H1 (cell line): ENCODE data around the gene TTC21A. TPM values are rescaled to one million over a fixed set of nuclear protein-coding genes. Genes with fewer than 3 reads are reported as not detected.

Source experiments
- BRCA1 ChIP-seq: IDR thresholded peaks from 2 replicates; pipeline ENCODE4 v1.6.1; 2012; ENCODE audit warnings: low read depth, low read length, improper control_type of control experiment
- KDM1A ChIP-seq: fragments of 200-600, 300-600 bp; sonication (generic); IDR thresholded peaks from 2 replicates; pipeline ENCODE4 v1.7.1; 2016; ENCODE audit warnings: mild to moderate bottlenecking, low read length, borderline replicate concordance
- NANOG ChIP-seq: IDR thresholded peaks from 2 replicates; pipeline ENCODE4 v1.6.1; 2011; ENCODE audit warnings: low read length, low read depth, mild to moderate bottlenecking, inconsistent platforms; ENCODE audit not compliant: insufficient read depth, poor library complexity, severe bottlenecking
- NRF1 ChIP-seq: IDR thresholded peaks from 2 replicates; pipeline ENCODE4 v1.6.1; 2011; ENCODE audit warnings: mild to moderate bottlenecking, low read depth, low read length, improper control_type of control experiment
- SIN3A ChIP-seq, 2 experiments: IDR thresholded peaks in 1 of 2; conservative IDR thresholded peaks in 1 of 2; 2 replicates each; pipeline ENCODE4 v1.6.1; 2011 to 2012; ENCODE audit warnings: low read length in 2 of 2, improper control_type of control experiment in 1 of 2, low read depth in 1 of 2, mild to moderate bottlenecking in 1 of 2
- SP2 ChIP-seq: IDR thresholded peaks from 2 replicates; pipeline ENCODE4 v1.6.1; 2012; ENCODE audit warnings: mild to moderate bottlenecking, low read length, inconsistent platforms
- TAF1 ChIP-seq: IDR thresholded peaks from 2 replicates; pipeline ENCODE4 v1.6.1; 2011; ENCODE audit warnings: mild to moderate bottlenecking, low read depth, low read length
- polyA plus RNA-seq, 7 experiments: library from polyadenylated mRNA; depleted of rRNA in 3 of 7; stranded (reverse) in 5 of 7; unstranded in 2 of 7; fragments of >200 nt in 5 of 7; fragments of 200-250 nt in 2 of 7; gene quantifications; 1 replicate in 5 of 7; 2 replicates in 1 of 7; 4 replicates in 1 of 7; pipeline versions ENCODE4 v1.2.1 to v1.2.3, GENCODE V29; 2011 to 2013; ENCODE audit warnings: missing spikeins in 2 of 7, mixed read lengths in 2 of 7
- total RNA-seq: library from RNA; stranded (reverse); fragmentation: NEBNext Ultra II Directional; extraction: Animal tissue kit (Norgen Biotek cat#: 25700); gene quantifications from 2 replicates; pipeline ENCODE4 v1.2.1, GENCODE V29; 2021
- TF ChIP-seq, protein P1 (sequence below): fragments of 300-600 bp; sonication (generic); IDR thresholded peaks from 2 replicates; pipeline ENCODE4 v1.7.1; 2012; ENCODE audit warnings: low read length, moderate library complexity, mild to moderate bottlenecking, inconsistent platforms; ENCODE audit not compliant: insufficient replicate concordance
- TF ChIP-seq, protein P2 (sequence below): IDR thresholded peaks from 2 replicates; pipeline ENCODE4 v1.6.1; 2012; ENCODE audit warnings: inconsistent platforms

The TTC21A gene
- total and polyA plus RNA-seq, 2 of the 8 experiments (the other 6 are each of a cell fraction or from before 2014, with no cell fraction given), result 2.3 to 2.8 TPM

DNA sequence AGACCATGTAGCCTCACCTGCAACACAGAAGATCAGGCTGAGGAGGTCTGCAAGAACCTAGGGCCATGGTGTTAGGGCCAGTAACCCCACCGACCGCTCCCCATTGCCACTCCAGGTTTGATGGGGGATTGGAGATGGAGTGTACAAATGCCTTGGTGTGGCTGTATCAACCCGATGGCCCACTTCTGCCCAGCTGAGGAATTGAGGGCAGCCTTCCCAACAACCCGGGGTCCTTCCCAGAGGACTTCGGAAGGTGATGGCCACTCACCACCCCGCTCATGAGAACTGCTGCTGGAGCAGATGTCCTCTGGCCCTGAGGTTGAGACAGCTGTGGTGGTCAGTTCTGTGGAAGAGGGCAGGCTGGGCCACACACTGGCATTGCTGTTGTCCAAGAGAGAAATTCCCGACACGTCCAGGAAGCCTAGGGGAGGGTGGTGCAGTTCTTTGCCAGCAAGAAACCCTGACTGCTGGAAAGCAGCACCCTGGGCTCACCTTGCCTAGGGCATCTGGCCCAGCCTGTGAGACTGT is 8.9 kb upstream of the TTC21A start (continued):
- TF ChIP-seq, protein P1, sequence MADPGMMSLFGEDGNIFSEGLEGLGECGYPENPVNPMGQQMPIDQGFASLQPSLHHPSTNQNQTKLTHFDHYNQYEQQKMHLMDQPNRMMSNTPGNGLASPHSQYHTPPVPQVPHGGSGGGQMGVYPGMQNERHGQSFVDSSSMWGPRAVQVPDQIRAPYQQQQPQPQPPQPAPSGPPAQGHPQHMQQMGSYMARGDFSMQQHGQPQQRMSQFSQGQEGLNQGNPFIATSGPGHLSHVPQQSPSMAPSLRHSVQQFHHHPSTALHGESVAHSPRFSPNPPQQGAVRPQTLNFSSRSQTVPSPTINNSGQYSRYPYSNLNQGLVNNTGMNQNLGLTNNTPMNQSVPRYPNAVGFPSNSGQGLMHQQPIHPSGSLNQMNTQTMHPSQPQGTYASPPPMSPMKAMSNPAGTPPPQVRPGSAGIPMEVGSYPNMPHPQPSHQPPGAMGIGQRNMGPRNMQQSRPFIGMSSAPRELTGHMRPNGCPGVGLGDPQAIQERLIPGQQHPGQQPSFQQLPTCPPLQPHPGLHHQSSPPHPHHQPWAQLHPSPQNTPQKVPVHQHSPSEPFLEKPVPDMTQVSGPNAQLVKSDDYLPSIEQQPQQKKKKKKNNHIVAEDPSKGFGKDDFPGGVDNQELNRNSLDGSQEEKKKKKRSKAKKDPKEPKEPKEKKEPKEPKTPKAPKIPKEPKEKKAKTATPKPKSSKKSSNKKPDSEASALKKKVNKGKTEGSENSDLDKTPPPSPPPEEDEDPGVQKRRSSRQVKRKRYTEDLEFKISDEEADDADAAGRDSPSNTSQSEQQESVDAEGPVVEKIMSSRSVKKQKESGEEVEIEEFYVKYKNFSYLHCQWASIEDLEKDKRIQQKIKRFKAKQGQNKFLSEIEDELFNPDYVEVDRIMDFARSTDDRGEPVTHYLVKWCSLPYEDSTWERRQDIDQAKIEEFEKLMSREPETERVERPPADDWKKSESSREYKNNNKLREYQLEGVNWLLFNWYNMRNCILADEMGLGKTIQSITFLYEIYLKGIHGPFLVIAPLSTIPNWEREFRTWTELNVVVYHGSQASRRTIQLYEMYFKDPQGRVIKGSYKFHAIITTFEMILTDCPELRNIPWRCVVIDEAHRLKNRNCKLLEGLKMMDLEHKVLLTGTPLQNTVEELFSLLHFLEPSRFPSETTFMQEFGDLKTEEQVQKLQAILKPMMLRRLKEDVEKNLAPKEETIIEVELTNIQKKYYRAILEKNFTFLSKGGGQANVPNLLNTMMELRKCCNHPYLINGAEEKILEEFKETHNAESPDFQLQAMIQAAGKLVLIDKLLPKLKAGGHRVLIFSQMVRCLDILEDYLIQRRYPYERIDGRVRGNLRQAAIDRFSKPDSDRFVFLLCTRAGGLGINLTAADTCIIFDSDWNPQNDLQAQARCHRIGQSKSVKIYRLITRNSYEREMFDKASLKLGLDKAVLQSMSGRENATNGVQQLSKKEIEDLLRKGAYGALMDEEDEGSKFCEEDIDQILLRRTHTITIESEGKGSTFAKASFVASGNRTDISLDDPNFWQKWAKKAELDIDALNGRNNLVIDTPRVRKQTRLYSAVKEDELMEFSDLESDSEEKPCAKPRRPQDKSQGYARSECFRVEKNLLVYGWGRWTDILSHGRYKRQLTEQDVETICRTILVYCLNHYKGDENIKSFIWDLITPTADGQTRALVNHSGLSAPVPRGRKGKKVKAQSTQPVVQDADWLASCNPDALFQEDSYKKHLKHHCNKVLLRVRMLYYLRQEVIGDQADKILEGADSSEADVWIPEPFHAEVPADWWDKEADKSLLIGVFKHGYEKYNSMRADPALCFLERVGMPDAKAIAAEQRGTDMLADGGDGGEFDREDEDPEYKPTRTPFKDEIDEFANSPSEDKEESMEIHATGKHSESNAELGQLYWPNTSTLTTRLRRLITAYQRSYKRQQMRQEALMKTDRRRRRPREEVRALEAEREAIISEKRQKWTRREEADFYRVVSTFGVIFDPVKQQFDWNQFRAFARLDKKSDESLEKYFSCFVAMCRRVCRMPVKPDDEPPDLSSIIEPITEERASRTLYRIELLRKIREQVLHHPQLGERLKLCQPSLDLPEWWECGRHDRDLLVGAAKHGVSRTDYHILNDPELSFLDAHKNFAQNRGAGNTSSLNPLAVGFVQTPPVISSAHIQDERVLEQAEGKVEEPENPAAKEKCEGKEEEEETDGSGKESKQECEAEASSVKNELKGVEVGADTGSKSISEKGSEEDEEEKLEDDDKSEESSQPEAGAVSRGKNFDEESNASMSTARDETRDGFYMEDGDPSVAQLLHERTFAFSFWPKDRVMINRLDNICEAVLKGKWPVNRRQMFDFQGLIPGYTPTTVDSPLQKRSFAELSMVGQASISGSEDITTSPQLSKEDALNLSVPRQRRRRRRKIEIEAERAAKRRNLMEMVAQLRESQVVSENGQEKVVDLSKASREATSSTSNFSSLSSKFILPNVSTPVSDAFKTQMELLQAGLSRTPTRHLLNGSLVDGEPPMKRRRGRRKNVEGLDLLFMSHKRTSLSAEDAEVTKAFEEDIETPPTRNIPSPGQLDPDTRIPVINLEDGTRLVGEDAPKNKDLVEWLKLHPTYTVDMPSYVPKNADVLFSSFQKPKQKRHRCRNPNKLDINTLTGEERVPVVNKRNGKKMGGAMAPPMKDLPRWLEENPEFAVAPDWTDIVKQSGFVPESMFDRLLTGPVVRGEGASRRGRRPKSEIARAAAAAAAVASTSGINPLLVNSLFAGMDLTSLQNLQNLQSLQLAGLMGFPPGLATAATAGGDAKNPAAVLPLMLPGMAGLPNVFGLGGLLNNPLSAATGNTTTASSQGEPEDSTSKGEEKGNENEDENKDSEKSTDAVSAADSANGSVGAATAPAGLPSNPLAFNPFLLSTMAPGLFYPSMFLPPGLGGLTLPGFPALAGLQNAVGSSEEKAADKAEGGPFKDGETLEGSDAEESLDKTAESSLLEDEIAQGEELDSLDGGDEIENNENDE, result no peak
- no peak for TF ChIP-seq SP2
- no peak for TF ChIP-seq SIN3A (conservative IDR thresholded peaks at IDR 0.05 in 1 of 2, IDR thresholded peaks at IDR 0.05 in 1 of 2; ENCODE audit: low read depth in 1 of 2, low read length in 2 of 2)
- TF ChIP-seq NANOG, result no peak
- no peak for TF ChIP-seq KDM1A
- TF ChIP-seq, protein P2, sequence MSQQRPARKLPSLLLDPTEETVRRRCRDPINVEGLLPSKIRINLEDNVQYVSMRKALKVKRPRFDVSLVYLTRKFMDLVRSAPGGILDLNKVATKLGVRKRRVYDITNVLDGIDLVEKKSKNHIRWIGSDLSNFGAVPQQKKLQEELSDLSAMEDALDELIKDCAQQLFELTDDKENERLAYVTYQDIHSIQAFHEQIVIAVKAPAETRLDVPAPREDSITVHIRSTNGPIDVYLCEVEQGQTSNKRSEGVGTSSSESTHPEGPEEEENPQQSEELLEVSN, result no peak
- TF ChIP-seq NRF1, result no peak
- TF ChIP-seq TAF1, result no peak
- no peak for TF ChIP-seq BRCA1
